B cell (primary cell): ENCODE data around the gene HTT. TPM values are rescaled to one million over a fixed set of nuclear protein-coding genes. Genes with fewer than 3 reads are reported as not detected.

ENCODE experiments used
- ATAC-seq: fragments of 200-7000 bp; cut with Tn5 transposase; one replicate; pipeline ENCODE4 v1.10.0; 2021; ENCODE audit warnings: low read depth, mild to moderate bottlenecking, moderate number of reproducible peaks, moderate library complexity
- CTCF ChIA-PET: fragments of 350-600 bp; sonication (Branson Sonifier 250); formaldehyde crosslinking; loops from one replicate; lab custom pipeline; 2021; ENCODE audit warnings: antibody characterized with exemption, inconsistent platforms; lab: Charles Lee
- POLR2A ChIA-PET: fragments of 350-600 bp; sonication (Branson Sonifier 250); formaldehyde crosslinking; loops from one replicate; lab custom pipeline; 2021; ENCODE audit warnings: antibody characterized with exemption; lab: Charles Lee
- DNase-seq: peaks from one replicate; pipeline ENCODE4 v3.0.0; 2013
- H2AFZ ChIP-seq: 2 replicates; pipeline ENCODE4 v1.6.1; 2012; ENCODE audit warnings: mild to moderate bottlenecking, low read depth, low read length; ENCODE audit not compliant: insufficient read depth, poor library complexity, severe bottlenecking
- H3K27ac ChIP-seq, 2 donors: 1 replicate in 1 of 2; 2 replicates in 1 of 2; pipeline ENCODE4 v1.5.1; 2012 to 2013; ENCODE audit warnings: low read length in 2 of 2, mild to moderate bottlenecking in 2 of 2, moderate library complexity in 1 of 2
- H3K27me3 ChIP-seq, 4 experiments: fragments of 200-600 bp in 1 of 4; sonication (generic) in 1 of 4; replicated peaks in 1 of 4; 1 replicate in 2 of 4; 2 replicates in 2 of 4; pipeline versions ENCODE4 v1.6.1 to v1.7.0; 2013 to 2016; ENCODE audit warnings: low read length in 3 of 4, mild to moderate bottlenecking in 2 of 4, mixed read lengths in 1 of 4, moderate library complexity in 1 of 4; ENCODE audit not compliant: insufficient read depth in 4 of 4, control insufficient read depth in 3 of 4; ENCODE audit errors: control extremely low read depth in 1 of 4
- H3K36me3 ChIP-seq, 2 experiments: replicated peaks in 1 of 2; 1 replicate in 1 of 2; 2 replicates in 1 of 2; pipeline versions ENCODE4 v1.6.1 to v1.7.1; 2013; ENCODE audit warnings: low read length in 1 of 2; ENCODE audit not compliant: insufficient read depth in 2 of 2, control insufficient read depth in 1 of 2; ENCODE audit errors: control extremely low read depth in 1 of 2, extremely low read depth in 1 of 2
- H3K4me1 ChIP-seq, 2 donors: fragments of 200-600 bp in 1 of 2; sonication (generic) in 1 of 2; 1 replicate in 1 of 2; 2 replicates in 1 of 2; pipeline versions ENCODE4 v1.5.1 to v1.6.1; 2013 to 2017; ENCODE audit warnings: low read length in 2 of 2; ENCODE audit not compliant: control insufficient read depth in 2 of 2, insufficient read depth in 2 of 2
- H3K4me2 ChIP-seq: replicated peaks from 2 replicates; pipeline ENCODE3; 2012; ENCODE audit warnings: mild to moderate bottlenecking, low read depth, low read length; ENCODE audit not compliant: poor library complexity, severe bottlenecking
- H3K4me3 ChIP-seq, 5 experiments: fragments of 200-600 bp in 1 of 5; sonication (generic) in 1 of 5; 1 replicate in 3 of 5; 2 replicates in 2 of 5; pipeline versions ENCODE4 v1.5.1 to v1.7.0; 2011 to 2016; ENCODE audit warnings: low read length in 4 of 5, mild to moderate bottlenecking in 4 of 5, low read depth in 2 of 5, control low read depth in 1 of 5, moderate library complexity in 1 of 5; ENCODE audit not compliant: insufficient read depth in 1 of 5; ENCODE audit errors: control extremely low read depth in 1 of 5, extremely low read depth in 1 of 5
- H3K79me2 ChIP-seq: fragments of 200-600 bp; sonication (generic); one replicate; pipeline ENCODE4 v1.6.0; 2016; ENCODE audit warnings: low read length; ENCODE audit not compliant: control insufficient read depth, insufficient read depth
- H3K9ac ChIP-seq: fragments of 200-600 bp; sonication (generic); 2 replicates; pipeline ENCODE4 v1.6.1; 2017; ENCODE audit warnings: mild to moderate bottlenecking, low read length, moderate library complexity
- H3K9me3 ChIP-seq, 3 donors: one replicate each; pipeline versions ENCODE4 v1.6.1 to v1.7.1; 2013; ENCODE audit warnings: low read length in 2 of 3; ENCODE audit not compliant: control insufficient read depth in 2 of 3, insufficient read depth in 1 of 3; ENCODE audit errors: control extremely low read depth in 1 of 3
- H4K20me1 ChIP-seq: 2 replicates; pipeline ENCODE4 v1.6.0; 2012; ENCODE audit warnings: mild to moderate bottlenecking, low read length; ENCODE audit not compliant: insufficient read depth, control insufficient read depth, poor library complexity, severe bottlenecking
- H3K27ac Mint-ChIP-seq: one replicate; pipeline ENCODE4 v1.8.0; 2021; ENCODE audit warnings: mixed read lengths
- H3K27me3 Mint-ChIP-seq: one replicate; pipeline ENCODE4 v1.8.0; 2021; ENCODE audit warnings: mixed read lengths
- H3K4me1 Mint-ChIP-seq: one replicate; pipeline ENCODE4 v1.8.0; 2021; ENCODE audit warnings: mixed read lengths
- H3K4me3 Mint-ChIP-seq: one replicate; pipeline ENCODE4 v1.8.0; 2021; ENCODE audit warnings: mixed read lengths
- H3K9me3 Mint-ChIP-seq: one replicate; pipeline ENCODE4 v1.8.0; 2022; ENCODE audit warnings: mixed read lengths; ENCODE audit not compliant: insufficient read depth
- EZH2 ChIP-seq: IDR thresholded peaks from 2 replicates; pipeline ENCODE4 v1.6.1; 2012; ENCODE audit warnings: borderline replicate concordance, low read depth, mild to moderate bottlenecking, moderate library complexity, low read length; ENCODE audit not compliant: insufficient read depth, poor library complexity, severe bottlenecking
- WGBS: methylation state at CpG from one replicate; pipeline ENCODE4 v1.1.5; 2013; ENCODE audit warnings: missing lambda C conversion rate; ENCODE audit not compliant: insufficient coverage; 5-methylcytosine and 5-hydroxymethylcytosine counted together
- intact Hi-C: fragments of 100-400 bp; cut with micrococcal nuclease; formaldehyde crosslinking; loops from one replicate; pipeline ENCODE4 v1.10.0; 2022
- polyA plus RNA-seq: library from polyadenylated mRNA; depleted of rRNA; stranded (reverse); fragments of >200 nt; gene quantifications from 2 replicates; pipeline ENCODE4 v1.2.3, GENCODE V29; 2012
- total RNA-seq, 2 donors: library from RNA; stranded (reverse); fragments of 120-200 nt in 1 of 2; gene quantifications; 1 replicate in 1 of 2; 2 replicates in 1 of 2; pipeline versions ENCODE4 v1.2.3 to v1.2.4, GENCODE V29; 2013 to 2022
- TF ChIP-seq, protein P1 (sequence below): fragments of 200-600 bp; IDR thresholded peaks from one replicate; pipeline ENCODE4 v1.8.0; 2022; ENCODE audit warnings: antibody characterized with exemption, mild to moderate bottlenecking

Gene HTT
- total and polyA plus RNA-seq, 2 donors (not counting 1 experiment from before 2014, with no cell fraction given): 52.8 to 195 TPM

DNA sequence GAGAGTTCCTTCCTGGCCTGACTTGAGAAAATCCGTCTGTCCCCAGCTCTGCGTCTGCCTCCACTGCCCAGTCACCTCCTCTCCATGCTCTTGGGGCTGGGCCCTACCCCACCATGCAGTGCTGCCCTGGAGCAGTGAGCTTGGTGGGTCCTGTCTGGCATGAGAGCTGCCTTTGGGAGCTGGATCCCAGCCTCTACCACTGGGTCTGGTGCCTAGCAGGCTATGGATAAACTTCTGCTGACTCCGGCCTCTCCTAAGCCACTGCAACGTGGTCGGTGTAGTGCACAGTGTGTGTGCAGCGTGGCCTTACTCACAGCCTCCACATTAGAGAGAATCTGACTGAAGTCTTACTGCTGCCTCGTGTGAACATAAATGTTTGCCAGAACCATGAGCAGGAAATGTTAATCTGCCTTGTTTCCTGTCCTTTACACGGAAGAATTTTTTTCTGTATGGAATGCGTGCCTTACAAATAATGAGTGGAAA is 47.6 kb downstream of the HTT start:
- Mint-ChIP-seq H3K27ac (no peak overlapping the region), H3K9me3 (no peaks in the 10 kb centered on the region), H3K4me1 (no peaks in the 10 kb centered on the region), H3K27me3 (no peaks in the 10 kb centered on the region), H3K4me3 (no peak overlapping the region)
- ChIA-PET POLR2A (no interaction called here), CTCF (interaction anchor here (1.0 to 1.8 kb wide), 3 partner anchors 14 to 758 kb away, joined by 3 to 4 read pairs (median 3); no protein-coding TSS in a partner anchor)
- Histone ChIP-seq H3K9ac (no peak overlapping the region), H3K4me1 (no peaks in the 10 kb centered on the region), H3K4me3 (no peak overlapping the region), H4K20me1 (peaks cover 4% of the 10 kb centered on the region), H3K36me3 (peaks cover 2 to 64% of the 10 kb centered on the region in 2 experiments), H3K4me2 (no peak overlapping the region), H3K9me3 (no peaks in the 10 kb centered on the region), H3K27me3 (no peaks in the 10 kb centered on the region), H2AFZ (no peak overlapping the region), H3K27ac (no peak overlapping the region), H3K79me2 (no peaks in the 10 kb centered on the region)
- DNase-seq: no peak
- ATAC-seq: no peak
- intact Hi-C loops: no loop called here
- WGBS: 60% methylated on average over 9 of the region's 9 CpGs
- TF ChIP-seq EZH2: no peak
- TF ChIP-seq, protein P1, sequence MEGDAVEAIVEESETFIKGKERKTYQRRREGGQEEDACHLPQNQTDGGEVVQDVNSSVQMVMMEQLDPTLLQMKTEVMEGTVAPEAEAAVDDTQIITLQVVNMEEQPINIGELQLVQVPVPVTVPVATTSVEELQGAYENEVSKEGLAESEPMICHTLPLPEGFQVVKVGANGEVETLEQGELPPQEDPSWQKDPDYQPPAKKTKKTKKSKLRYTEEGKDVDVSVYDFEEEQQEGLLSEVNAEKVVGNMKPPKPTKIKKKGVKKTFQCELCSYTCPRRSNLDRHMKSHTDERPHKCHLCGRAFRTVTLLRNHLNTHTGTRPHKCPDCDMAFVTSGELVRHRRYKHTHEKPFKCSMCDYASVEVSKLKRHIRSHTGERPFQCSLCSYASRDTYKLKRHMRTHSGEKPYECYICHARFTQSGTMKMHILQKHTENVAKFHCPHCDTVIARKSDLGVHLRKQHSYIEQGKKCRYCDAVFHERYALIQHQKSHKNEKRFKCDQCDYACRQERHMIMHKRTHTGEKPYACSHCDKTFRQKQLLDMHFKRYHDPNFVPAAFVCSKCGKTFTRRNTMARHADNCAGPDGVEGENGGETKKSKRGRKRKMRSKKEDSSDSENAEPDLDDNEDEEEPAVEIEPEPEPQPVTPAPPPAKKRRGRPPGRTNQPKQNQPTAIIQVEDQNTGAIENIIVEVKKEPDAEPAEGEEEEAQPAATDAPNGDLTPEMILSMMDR: no peak

DNA sequence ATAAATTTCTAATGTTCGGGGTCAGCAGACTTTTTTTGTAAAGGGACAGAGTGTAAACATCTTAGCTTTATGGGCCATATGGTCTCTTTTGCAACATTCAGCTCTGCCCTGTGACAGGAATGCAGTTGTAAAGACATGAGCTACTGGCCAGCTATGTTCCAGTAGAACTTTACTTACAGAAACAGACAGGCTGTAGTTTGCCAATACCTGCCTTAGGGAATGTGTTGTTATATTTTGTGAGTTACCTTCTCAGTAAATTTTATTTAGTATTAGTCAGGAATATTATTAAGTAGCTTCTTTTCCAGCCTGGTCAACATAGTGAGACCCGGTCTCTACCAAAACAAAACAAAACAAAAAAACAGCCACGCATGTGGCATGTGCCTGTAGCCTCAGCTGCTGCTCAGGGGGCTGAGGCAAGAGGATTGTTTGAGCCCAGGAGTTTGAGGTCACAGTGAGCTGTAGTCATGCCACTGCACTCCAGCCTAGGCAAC is 48.7 kb downstream of the HTT start:
- ATAC-seq (no peak), DNase-seq (no peak)
- H3K4me3 ChIP-seq: no peak overlapping the region
- no peaks in the 10 kb centered on the region for H3K4me1 ChIP-seq
- H3K4me1 Mint-ChIP-seq: no peaks in the 10 kb centered on the region
- ChIA-PET POLR2A (no interaction called here), CTCF (interaction anchor here (1.1 to 1.8 kb wide), 2 partner anchors 16 to 18 kb away, joined by 3 to 4 read pairs; no protein-coding TSS in a partner anchor)
- H3K27me3 ChIP-seq: no peaks in the 10 kb centered on the region
- H3K9me3 ChIP-seq: no peaks in the 10 kb centered on the region
- H3K36me3 ChIP-seq: peaks cover 2 to 65% of the 10 kb centered on the region in 2 experiments
- TF ChIP-seq, protein P1: no peak
- no peak for TF ChIP-seq EZH2
- peaks cover 4% of the 10 kb centered on the region for H4K20me1 ChIP-seq
- H3K27ac Mint-ChIP-seq: no peak overlapping the region
- intact Hi-C loops: no loop called here
- no peak overlapping the region for H3K4me2 ChIP-seq
- no peak overlapping the region for H2AFZ ChIP-seq
- no CpG with 5 or more reads among the region's 3 CpGs for WGBS
- no peaks in the 10 kb centered on the region for H3K9me3 Mint-ChIP-seq
- no peak overlapping the region for H3K9ac ChIP-seq
- H3K27me3 Mint-ChIP-seq: no peaks in the 10 kb centered on the region
- no peak overlapping the region for H3K4me3 Mint-ChIP-seq
- no peak overlapping the region for H3K27ac ChIP-seq
- no peaks in the 10 kb centered on the region for H3K79me2 ChIP-seq
